COLO829 (cell line): ENCODE data around the gene NACC2.

Experiments
- DNase-seq: peaks from one replicate; pipeline ENCODE4 v3.0.0; 2012; ENCODE audit warnings: low spot score

NACC2 gene

DNA sequence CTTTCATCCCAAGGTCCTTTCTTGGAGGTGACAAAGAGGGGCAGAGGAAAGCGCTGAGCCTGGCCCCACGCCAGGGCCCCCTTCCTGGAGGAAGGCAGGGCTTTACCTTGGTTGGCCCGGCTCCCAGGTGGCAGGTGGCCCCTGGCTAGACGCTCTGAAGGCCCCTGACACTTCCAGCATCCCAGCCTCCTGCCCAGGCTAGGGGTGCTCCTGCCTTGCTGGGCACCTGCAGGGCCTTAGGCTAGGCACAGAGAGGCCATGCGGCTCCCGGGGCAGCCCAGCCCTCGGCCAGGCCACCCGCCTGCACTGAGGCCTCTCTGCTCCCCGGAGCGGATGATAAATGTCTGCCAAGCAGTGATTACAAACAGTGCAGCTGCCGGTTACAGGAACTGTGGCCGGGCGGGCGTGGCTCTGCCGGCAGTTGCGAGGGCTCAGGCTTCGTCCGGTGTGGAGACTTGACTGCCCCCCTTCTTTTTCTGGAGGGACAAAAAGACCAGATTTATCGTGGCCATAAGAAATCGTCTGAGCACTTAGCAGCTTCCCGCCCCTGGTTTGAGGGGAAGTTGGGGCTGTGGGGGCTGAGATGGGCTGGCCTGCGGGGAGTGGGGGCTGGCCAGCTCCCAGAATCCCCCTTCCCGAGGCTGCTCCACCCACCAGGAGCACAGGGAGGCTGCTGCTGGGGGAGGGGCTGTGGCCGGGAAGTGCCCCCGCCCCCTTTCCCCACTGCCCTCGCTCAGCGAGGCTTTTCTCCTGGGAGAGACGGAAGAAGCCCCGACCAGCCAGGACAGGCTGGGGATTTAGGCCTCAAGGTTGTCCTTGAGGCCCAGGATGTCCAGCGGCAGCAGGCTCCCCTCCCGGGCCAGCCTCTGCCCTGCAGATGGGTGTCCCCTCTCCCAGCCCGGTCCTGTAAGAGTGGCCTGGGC lies 102.3 kb downstream of the NACC2 start:
- DNase-seq, result peak; percentile 19

DNA sequence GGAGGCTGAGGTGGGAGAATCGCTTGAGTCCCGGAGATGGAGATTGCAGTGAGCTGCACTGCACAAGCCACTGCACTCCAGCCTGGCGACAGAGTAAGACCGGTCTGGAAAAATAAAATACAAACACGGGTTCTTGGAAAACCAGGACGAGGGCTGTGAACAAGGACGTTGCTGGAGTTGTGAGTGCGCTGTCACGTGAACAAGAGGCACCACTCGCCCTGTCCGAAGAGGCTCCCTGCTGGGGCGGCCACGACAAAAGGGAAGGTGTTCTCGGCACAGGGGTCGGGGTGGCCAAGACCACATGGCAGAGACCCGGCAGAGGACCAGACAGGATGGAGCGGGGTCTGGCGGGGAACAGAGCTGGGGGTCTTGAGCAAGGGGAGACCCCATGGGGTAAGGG lies 103.3 kb downstream of the NACC2 start:
- no peak for DNase-seq

DNA sequence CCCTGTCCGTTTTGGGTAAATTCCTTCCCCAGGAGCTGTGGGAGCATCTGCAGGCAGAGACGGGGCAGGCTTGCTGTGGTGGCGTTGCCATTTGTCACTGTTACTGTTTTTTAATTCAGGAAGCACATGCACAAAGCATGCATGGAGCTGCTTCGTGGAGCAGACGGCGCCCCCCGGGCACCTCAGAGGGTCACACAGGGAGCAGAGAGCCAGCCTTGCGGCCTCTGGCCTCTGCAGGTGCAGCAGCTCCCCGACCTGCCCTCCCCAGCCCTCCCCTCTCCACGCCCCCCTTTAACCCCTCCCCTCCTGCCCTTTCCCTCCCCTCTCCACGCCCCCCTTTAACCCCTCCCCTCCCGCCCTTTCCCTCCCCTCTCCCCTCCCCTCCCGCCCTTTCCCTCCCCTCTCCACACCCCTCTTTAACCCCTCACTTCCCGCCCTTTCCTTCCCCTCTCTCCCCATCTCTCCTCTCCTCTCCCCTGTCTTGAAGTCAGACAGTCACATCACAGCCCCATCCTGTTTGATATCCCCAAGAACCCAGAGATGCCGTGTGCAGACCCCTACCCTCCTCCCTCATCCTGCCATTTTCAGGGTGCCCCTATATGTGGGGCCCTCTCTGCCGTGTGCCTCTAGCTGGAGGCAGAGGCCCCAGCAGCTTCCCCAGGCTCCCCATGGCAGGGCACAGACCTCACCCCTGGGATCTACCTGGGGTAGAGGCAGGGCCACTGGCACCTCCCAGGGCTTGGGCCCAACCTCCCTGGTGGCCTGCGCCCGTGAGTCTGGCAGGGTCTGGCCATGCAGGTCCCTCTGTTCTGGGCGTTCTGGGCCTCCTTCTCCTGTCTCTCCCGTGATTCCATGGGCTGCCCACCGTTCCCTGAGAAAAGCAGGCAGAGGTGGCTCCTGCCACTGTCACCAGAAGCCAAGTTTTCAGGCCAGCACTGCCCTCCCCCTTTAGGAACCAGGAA lies 104.3 kb downstream of the NACC2 start:
- no peak for DNase-seq

DNA sequence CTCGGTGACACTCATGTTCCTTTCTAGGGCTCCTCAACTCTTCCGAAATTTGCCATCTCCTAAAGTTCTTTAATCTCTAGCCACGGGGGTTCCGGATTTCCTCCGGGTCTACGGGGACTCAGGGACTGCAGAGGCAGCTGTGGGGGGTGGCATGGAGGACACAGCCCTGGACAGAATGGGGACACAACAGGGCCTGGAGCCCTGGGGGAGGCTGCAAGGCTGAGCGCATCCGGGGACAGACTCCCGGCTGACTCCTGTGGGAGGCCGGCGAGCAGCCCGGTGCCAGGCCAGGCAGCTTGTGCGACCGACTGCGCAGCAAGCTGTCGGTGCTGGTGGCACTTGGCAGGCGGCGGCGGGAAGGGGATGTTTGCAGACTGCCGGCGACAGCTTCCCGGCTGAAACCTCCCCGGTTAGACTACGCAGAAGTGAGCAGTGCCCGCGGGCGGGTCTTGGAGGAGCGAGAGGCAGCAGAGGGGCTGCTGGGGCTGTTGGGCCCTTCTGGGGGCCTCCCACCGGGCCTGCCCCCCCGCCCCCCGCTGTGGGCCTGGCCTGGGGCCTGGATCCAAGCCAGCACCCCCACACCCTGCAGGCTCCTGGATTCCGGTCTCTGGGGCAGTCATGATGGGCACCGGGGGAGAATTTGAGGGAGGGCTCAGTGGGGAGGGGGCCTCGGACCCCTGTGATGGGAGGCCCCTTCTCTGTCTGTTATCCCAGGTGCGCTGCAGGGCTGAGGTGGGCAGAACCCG lies 105.2 kb downstream of the NACC2 start:
- no peak for DNase-seq

DNA sequence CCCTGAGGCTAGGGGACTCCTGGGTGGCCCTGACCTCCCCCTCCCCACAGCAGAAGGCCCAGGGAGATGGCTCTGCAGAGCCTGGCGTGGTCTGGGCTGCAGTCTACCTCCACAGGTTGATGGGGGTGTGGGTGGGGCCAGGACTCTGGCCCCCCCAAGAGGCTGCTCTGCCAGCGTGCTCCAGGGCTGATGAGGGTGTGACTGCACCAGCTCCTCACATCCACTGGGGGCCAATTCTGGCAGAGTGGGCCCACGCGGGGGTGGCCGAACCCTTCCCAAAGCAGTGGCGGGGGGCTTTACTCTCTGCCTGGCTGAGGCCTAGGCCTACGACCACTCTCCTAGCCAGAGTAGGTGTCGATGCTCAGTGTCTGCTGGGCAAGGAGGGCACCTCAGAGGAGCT lies 105.9 kb downstream of the NACC2 start:
- DNase-seq, result no peak

DNA sequence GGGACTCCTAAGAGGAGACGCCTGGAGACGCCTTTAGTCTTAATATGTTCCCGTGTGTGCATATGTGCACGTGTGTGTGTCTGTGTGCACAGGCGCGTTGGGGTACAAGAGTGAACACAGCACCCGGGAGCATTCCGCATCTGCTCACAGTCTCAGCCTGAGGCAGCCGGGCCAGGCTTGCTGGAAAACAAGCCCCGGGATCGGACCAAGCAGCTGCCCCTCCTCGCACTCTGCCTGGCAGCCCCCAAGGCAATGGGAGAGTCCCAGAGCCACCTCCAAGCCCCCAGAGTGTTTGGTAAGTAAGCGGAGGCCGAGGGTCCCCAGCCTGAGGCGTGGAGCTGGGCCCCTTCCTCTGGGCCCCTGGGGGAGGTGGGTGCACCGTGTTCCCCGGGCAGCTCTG lies 106.6 kb downstream of the NACC2 start:
- no peak for DNase-seq

DNA sequence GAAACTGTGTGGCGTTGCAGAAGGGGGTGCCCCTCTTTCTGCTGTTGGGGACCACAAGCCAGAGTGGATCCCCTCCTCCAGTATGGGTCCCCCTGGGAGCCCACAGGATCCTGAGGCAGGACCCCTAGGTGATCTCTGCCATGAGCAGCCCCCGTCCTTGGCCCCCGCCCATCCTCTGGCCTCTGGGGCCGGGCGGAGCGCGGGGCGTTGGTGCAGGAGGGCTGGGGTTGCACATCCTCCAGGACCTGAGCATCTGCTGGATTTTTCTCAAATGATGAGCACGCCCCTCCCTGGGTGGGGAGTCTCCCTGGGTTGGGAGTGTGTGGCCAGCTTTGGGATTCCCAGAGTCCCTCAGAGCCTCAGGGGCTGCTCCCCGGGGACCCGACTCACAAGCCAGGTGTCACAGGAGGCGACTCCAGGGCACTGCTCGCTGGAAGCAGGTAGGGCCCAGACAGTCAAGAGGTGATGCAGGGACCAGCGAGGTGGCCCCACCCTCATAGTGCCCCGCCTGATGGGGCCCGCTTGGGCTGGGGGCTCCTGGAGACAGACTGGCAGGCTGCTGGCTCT lies 107.2 kb downstream of the NACC2 start:
- no peak for DNase-seq

DNA sequence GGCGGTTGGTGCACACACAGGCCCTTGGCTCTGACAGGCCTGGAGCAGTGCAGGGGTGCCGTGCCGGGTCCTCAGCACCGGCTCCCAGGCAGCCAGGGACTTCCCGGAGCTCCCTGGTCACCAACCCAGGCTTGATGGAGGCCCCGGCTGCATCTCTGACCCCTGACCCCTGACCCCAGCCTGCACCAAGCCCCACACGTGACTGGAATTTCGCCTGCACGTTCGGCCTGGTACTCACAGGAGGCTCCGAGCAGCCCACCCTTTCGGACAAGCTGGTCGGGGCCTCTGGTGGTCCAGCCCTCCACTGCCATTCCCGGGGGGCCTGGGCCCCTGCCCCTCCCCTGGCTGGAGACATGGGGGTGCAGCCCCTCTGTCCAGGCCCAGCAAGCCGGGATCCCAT lies 108.5 kb downstream of the NACC2 start:
- DNase-seq, result no peak

DNA sequence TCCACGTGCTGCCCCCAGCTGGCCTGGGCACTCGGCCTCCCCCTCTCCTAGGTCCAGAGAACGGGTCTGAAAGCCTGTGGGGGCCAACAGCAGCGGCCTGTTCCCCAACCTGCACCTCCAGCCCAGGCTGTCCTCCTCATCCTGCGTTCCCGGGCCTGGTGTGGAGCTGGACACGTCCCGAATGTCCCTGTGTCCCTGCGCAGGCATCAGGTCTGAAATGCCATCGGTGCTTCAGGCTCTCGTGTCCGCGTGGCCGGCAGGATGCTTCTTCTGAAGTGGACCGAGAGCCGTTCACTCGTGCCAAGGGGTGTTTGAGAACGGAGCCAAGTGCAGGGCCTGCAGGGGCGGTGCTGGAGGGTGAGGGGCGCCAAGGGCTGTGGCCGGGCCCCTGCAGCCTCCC lies 109.2 kb downstream of the NACC2 start:
- no peak for DNase-seq

DNA sequence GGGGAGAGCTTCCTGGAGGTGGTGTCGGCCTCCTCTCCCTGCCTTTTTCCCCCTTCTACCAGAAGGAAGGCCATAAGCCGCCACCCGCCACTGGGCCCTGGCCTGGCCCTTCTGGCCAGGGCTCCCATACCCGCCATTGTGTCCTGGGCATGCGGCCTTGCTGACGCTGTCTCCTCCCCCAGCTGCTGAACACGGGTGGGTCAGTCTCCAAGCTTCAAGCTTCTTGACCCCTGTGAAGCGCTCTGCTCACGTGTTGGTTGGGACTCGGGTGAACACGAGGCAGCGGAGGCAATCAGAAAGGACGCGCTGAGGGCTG lies 109.7 kb downstream of the NACC2 start:
- no peak for DNase-seq

DNA sequence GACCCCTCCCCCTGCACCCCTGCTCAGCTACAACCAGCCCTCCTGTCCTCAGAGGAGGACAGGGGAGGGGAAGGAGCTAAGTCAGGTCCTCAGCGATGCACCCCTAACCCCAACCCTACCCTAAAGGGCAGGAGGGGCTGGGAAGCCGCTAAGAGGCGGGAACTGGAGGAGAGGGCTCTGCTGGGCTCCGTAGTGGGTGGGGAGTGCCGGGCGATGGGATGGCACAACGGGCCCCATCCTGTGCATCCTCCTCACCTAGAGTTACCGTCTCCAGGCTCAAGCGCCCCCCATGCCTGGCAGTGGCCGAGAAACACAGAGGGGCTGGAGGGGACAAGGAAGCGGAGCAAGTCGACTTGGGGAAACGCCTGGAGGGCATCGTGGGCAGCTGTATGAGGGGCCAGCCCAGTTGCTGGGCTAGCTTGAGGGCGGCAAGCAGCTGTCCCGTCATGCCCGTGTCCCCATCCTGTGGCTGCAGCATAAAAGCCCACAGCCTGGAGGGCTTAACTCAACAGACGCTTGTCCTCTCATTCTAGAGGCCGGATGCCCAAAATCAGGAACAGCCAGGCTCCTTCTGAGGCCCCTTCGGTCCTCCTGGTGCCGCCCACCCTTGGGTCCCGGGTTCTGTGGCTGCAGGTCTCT lies 110.9 kb downstream of the NACC2 start:
- DNase-seq, result no peak

DNA sequence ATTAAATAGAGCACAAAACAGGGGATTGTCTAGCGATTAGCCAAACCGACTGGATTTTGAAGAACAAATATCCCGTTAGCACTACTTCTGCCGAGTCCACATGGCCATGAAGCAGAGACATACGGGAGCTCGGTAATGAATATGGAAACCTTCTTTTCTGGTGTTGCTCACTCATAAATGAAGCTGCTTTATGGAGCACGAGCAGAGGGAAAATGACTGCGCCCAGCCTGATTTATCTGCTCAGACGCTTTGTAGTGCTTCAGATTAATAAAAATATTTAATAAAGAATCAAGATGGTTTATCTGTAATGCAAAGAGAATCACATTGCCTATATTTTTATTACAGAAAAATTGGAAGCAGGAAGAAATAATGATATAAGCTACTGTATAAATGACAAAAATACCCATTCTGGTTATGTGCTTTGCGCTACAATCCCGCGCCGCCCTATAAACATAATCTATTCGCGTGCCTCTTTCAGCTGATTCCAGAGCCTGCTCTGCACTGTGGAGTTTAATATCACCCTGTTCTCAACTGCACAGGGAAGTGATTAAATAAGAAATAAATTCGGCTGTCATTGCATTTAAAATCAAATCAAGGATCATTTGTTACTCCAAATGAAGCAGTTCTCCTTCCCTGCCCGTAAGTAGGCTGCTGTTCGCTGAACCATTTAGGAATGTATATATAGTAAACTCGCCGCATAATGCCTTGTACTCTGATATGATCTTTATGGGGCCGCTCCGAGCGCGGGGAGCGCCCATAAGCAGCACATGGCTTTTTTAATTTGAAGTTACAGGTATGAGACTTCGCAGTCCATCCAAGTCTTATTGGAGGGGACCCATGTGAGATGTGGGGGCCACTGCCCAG lies 111.6 kb downstream of the NACC2 start:
- no peak for DNase-seq

DNA sequence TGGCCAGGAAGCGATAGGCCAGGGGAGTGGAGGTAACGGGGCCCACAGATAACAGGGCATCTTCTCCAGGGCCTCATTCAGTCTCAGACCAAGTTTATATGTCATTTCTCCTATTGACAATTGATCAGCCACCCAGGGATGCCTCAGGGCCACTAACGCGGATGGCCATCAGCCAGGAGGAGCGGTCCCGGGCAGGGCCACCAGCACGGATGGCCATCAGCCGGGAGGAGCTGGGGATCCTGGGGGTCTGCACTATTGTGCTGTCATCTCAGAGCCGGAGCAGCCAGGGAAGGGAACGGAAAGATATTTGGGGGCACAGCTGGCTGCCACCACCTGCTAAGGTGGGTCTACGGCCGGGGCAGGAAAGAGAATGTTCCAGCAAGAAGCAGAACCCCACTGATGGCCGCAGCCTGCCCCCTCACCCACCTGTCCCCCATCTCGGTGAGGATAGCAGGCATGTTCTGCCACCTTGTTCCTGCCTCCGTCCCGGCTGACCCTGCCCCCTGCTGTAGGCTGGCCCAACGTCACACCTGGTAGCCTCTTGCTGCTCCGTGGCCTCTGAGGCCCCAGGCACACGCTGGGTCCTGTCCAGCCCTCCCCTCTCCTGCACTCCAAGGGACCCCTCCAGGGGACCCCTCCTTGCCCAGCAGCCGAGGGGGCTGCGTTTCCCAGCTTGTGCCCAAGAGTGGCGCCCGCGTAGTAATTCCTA lies 112.4 kb downstream of the NACC2 start:
- no peak for DNase-seq

DNA sequence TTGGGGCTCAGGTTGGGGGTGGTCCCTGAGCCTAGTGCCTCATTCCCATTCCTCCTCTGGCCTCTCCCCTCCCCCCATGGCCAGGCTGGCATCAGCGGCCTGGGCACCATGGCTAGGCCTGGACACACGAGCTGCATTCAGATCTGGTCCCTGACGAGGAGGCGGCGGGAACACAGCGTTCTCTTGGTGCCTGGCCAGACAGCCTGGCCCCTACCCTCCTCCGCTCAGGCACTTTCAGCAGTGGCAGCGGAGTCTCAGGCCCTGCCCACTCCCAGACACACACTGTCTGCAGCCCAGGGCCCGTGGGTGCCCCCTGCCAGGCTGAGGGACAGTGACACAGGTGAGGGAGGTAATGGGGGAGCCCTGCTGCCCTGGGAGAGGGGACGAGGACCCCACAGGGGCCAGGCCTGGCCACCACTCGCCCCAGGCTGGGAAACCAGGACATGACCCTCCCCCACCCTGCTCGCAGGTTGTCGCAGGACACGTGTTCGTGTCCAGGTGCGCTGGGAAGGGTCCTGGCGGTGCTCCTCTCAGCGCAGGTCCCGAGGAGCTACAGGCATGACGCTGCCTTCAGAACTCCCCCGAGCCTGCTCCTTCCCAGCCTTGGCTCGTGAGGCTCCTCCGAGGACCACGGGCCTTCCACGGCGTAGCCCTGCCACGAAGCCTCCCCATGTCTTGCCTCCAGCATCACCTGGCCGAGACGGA lies 114.0 kb downstream of the NACC2 start:
- DNase-seq, result no peak

DNA sequence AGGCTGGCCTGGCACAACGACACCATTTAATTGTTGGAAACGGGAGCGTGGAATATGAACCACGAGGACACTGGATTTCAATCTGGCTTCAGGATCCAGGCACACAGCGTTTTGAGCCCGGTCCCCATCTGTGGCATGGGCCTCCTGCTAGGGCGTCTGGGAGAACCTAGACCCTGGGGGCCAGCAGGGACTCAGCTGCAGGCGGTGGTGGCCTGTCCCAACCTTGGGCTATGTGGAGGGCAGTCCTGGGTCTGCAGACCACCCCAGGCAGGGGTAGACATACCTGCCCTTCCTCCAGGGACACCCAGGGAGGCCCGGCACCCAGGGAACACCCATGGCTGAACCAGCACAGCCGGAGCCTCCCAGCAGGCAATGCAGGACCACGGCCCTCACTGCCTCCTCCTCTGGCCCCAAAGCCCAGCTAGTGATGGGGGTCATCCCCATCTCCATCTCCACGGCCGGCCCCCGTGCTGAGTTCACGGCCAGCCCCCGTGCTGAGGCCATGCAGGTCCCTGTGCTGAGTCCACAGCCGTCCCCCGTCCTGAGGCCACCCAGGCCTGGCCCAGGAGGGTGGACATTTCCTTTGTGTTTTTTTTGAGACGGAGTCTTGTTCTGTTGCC lies 115.4 kb downstream of the NACC2 start:
- no peak for DNase-seq

DNA sequence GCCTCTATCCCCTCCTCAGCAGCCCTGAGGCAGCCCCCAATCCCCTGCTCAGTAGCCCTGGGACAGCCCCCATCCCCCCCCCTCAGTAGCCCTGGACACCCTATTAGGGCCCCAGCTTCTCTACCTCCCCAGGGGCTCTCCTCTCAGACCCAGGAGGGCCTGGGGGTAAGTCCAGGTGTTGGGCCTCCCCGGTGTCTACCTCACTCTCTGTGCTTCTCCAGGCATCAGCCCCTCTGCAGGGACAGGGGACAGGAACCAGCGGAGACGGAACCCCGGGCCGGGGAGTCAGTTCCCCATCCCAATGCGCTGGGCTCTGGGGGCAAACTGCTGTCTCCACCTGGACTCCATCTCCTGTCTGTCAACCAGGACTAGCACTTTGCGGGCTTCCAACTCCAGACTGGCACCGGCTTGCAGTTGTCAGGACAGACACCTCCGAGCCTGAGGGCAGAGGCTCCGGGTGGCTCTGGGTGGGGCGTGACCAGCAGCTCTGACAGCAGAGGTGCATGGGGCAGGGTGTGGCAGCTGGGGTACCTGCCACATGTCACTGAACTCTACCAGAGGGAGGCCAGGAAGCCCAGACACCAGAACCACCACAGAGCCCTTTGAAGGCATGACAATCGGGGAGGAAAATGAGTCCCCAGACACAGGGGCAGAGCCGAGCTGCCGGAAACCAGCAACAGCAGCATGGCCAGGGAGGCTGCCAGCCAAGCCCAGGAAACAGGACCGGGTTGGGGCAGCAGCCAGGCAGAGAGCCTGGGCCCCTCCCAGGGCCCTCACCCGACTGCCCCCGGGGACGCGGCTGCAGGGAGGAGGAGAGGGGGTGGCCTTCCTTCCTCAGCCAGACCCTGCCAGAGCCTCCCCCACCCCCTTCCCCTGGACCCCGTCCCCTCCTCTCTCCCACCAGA lies 116.2 kb downstream of the NACC2 start:
- DNase-seq, result no peak

DNA sequence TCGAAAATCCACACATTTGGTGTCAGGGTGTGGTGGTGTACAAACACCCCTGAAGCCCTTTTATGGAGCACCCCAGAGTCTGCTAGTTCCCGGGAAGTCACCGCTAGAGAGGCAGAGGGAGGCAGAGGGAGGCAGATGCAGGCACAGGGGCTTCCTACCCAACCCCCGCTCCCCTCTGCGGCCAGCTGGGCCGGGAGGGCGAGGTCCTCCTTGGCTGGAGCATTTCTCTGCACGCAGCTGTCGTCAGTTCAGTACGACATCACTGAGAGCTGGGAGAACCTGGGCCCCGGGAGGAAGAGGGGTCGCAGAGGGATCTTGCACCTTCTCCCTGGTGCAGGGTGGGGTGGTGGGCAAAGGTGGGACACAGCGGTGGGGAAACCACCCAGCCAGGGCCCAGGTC lies 118.1 kb downstream of the NACC2 start:
- no peak for DNase-seq

DNA sequence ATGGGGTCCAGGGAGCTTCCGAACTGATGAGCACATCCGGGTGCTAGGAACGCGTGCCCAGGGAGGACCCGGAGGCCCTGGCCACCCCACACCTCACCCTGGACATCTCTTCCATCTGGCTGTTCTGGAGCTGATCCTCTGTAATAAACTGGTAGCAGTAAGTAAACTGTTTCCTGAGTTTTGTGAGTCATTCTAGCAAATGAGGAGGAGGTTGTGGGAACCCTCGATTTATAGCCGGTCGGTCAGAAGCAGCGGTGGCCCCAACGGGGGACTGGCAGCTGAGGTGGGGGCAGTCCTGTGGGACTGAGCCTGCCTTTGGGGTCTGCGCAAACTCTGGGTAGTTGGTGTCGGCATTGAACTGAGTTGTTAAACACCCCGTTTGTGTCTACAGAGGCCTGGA lies 118.6 kb downstream of the NACC2 start:
- DNase-seq, result no peak
